DLD1 (cell line): ENCODE data around the gene S100A13.
"Not testable (repeated sequence)": the region's sequence is repeated elsewhere in the genome, so short reads cannot be mapped to it uniquely, and the experiment has no call there.

Experiments
- in situ Hi-C: cut with HindIII; loops from 2 replicates; pipeline ENCODE4 v1.10.0; 2017; ENCODE audit warnings: low sequenced_read_pairs

S100A13 gene

GRCh38 chr1:153626904-153627714, at the start of gene S100A13:
TSS of gene S100A13 (minus strand) at chr1:153627505. CDS start at chr1:153626472, 1,033 bp downstream.
- in situ Hi-C loops: no loop called here

- in situ Hi-C loops: no loop called here
Measured at GRCh38 chr1:153673511-153673910, 46.2 kb upstream of the S100A13 start.

GRCh38 chr1:153671628-153672353, 44.5 kb upstream of the S100A13 start:
- in situ Hi-C loops: not testable (repeated sequence)

GRCh38 chr1:153670859-153671627, 43.7 kb upstream of the S100A13 start, which contains the start of gene ILF2:
TSS of gene ILF2 (minus strand) at chr1:153670993. CDS start at chr1:153670922, 71 bp downstream.
- in situ Hi-C loops: no loop called here

GRCh38 chr1:153670257-153670858, 43.1 kb upstream of the S100A13 start:
- in situ Hi-C loops: no loop called here

- in situ Hi-C loops: no loop called here
Measured at GRCh38 chr1:153669606-153670005, 42.3 kb upstream of the S100A13 start.

GRCh38 chr1:153668672-153669071, 41.4 kb upstream of the S100A13 start:
- in situ Hi-C loops: not testable (repeated sequence)

- in situ Hi-C loops: no loop called here
Measured at GRCh38 chr1:153667439-153667838, 40.1 kb upstream of the S100A13 start.

GRCh38 chr1:153663211-153663610, 35.9 kb upstream of the S100A13 start:
- in situ Hi-C loops: no loop called here

- in situ Hi-C loops: no loop called here
Measured at GRCh38 chr1:153662269-153662668, 35.0 kb upstream of the S100A13 start.

GRCh38 chr1:153661111-153661708, 33.9 kb upstream of the S100A13 start:
- in situ Hi-C loops: no loop called here

- in situ Hi-C loops: no loop called here
Measured at GRCh38 chr1:153659656-153660055, 32.4 kb upstream of the S100A13 start.

GRCh38 chr1:153659175-153659534, 31.9 kb upstream of the S100A13 start:
- in situ Hi-C loops: no loop called here

GRCh38 chr1:153658400-153659174, 31.3 kb upstream of the S100A13 start, which contains the start of gene SNAPIN:
TSS of gene SNAPIN (plus strand) at chr1:153658703. CDS start at chr1:153658744, 41 bp downstream.
- in situ Hi-C loops: no loop called here

GRCh38 chr1:153655333-153655732, 28.0 kb upstream of the S100A13 start:
- in situ Hi-C loops: no loop called here

- in situ Hi-C loops: no loop called here
Measured at GRCh38 chr1:153652805-153653500, 25.6 kb upstream of the S100A13 start.

- in situ Hi-C loops: no loop called here
Measured at GRCh38 chr1:153651771-153652170, 24.5 kb upstream of the S100A13 start.

- in situ Hi-C loops: no loop called here
Measured at GRCh38 chr1:153649863-153650235, 22.5 kb upstream of the S100A13 start.
